DOHH2 (cell line): Measurements from ENCODE around the gene SAXO2.
"Not testable (repeated sequence)": the region's sequence is repeated elsewhere in the genome, so short reads cannot be mapped to it uniquely, and the experiment has no call there.

Experiments
- H3F3A ChIP-seq: fragments of 200-600 bp; sonication (generic), shearing (Covaris generic); 2 replicates; pipeline ENCODE4 v1.6.0; 2016; ENCODE audit warnings: antibody characterized with exemption, mild to moderate bottlenecking; ENCODE audit not compliant: control insufficient read depth, insufficient read depth
- H3K27ac ChIP-seq: fragments of 200-600 bp; sonication (generic); 2 replicates; pipeline ENCODE4 v1.5.1; 2014; ENCODE audit warnings: low read depth, mild to moderate bottlenecking, low read length, moderate library complexity
- H3K27me3 ChIP-seq: fragments of 200-600 bp; sonication (generic); 2 replicates; pipeline ENCODE4 v1.6.1; 2014; ENCODE audit warnings: mild to moderate bottlenecking, low read length, mixed read lengths; ENCODE audit not compliant: control insufficient read depth
- H3K36me3 ChIP-seq: fragments of 200-600 bp; sonication (generic); 2 replicates; pipeline ENCODE4 v1.6.1; 2014; ENCODE audit warnings: mild to moderate bottlenecking, low read length, moderate library complexity, mixed read lengths; ENCODE audit not compliant: control insufficient read depth
- H3K4me1 ChIP-seq: fragments of 200-600 bp; sonication (generic); 2 replicates; pipeline ENCODE4 v1.6.1; 2014; ENCODE audit warnings: mild to moderate bottlenecking, low read length, mixed read lengths; ENCODE audit not compliant: control insufficient read depth
- H3K4me2 ChIP-seq: fragments of 200-600 bp; sonication (generic); 2 replicates; pipeline ENCODE4 v1.6.0; 2014; ENCODE audit warnings: mild to moderate bottlenecking, low read length, moderate library complexity
- H3K4me3 ChIP-seq: fragments of 200-600 bp; sonication (generic); 2 replicates; pipeline ENCODE4 v1.5.1; 2014; ENCODE audit warnings: mild to moderate bottlenecking, low read length, mixed read lengths
- H3K79me2 ChIP-seq: fragments of 200-600 bp; sonication (generic); 2 replicates; pipeline ENCODE4 v1.6.1; 2014; ENCODE audit warnings: mild to moderate bottlenecking, low read length, mixed read lengths; ENCODE audit not compliant: control insufficient read depth
- H3K9me2 ChIP-seq: fragments of 200-600 bp; sonication (generic); replicated peaks from 2 replicates; pipeline ENCODE4 v1.6.1; 2014; ENCODE audit warnings: mild to moderate bottlenecking, low read length, mixed read lengths; ENCODE audit not compliant: control insufficient read depth
- H3K9me3 ChIP-seq: fragments of 200-600 bp; sonication (generic); 2 replicates; pipeline ENCODE4 v1.6.1; 2014; ENCODE audit warnings: antibody characterized with exemption, low read length, mixed read lengths; ENCODE audit not compliant: control insufficient read depth, insufficient read depth
- H4K20me1 ChIP-seq: fragments of 200-600 bp; sonication (generic); 2 replicates; pipeline ENCODE4 v1.6.0; 2014; ENCODE audit warnings: low read depth, mild to moderate bottlenecking, antibody characterized with exemption, low read length, moderate library complexity; ENCODE audit not compliant: control insufficient read depth, insufficient read depth
- CTCF ChIP-seq: fragments of 200-600 bp; sonication (generic); IDR thresholded peaks from one replicate; pipeline ENCODE4 v1.5.1; 2014; ENCODE audit warnings: antibody characterized with exemption, mild to moderate bottlenecking, low read depth, low read length; ENCODE audit not compliant: poor library complexity, severe bottlenecking
- EZH2phosphoT487 ChIP-seq: fragments of 200-600 bp; sonication (generic); IDR thresholded peaks from 2 replicates; pipeline ENCODE4 v1.6.1; 2017; ENCODE audit warnings: borderline replicate concordance, mild to moderate bottlenecking, antibody characterized with exemption, low read length, moderate library complexity, mixed read lengths

Gene SAXO2

GRCh38 chr15:82298032-82298431, 35.4 kb downstream of the SAXO2 start:
- Histone ChIP-seq H4K20me1 (no peaks in the 10 kb centered on the region), H3K79me2 (no peaks in the 10 kb centered on the region), H3K27me3 (no peaks in the 10 kb centered on the region), H3K4me3 (no peak overlapping the region), H3K9me2 (no peaks in the 10 kb centered on the region), H3F3A (no peaks in the 10 kb centered on the region), H3K4me2 (no peak overlapping the region), H3K4me1 (no peaks in the 10 kb centered on the region), H3K27ac (no peak overlapping the region), H3K36me3 (no peaks in the 10 kb centered on the region), H3K9me3 (no peaks in the 10 kb centered on the region)
- TF ChIP-seq CTCF: no peak
- no peak for TF ChIP-seq EZH2phosphoT487

- no peaks in the 10 kb centered on the region for H3K4me1 ChIP-seq
- H3F3A ChIP-seq: no peaks in the 10 kb centered on the region
- no peaks in the 10 kb centered on the region for H3K79me2 ChIP-seq
- H3K4me2 ChIP-seq: no peak overlapping the region
- no peaks in the 10 kb centered on the region for H4K20me1 ChIP-seq
- no peaks in the 10 kb centered on the region for H3K9me2 ChIP-seq
- no peak overlapping the region for H3K4me3 ChIP-seq
- H3K9me3 ChIP-seq: no peaks in the 10 kb centered on the region
- no peaks in the 10 kb centered on the region for H3K36me3 ChIP-seq
- no peak for TF ChIP-seq CTCF
- no peak for TF ChIP-seq EZH2phosphoT487
- no peak overlapping the region for H3K27ac ChIP-seq
- no peaks in the 10 kb centered on the region for H3K27me3 ChIP-seq
Observed at GRCh38 chr15:82298520-82298919, 35.9 kb downstream of the SAXO2 start.

- not testable (repeated sequence) for H3K79me2 ChIP-seq, H3K9me2 ChIP-seq, H3K4me2 ChIP-seq, H4K20me1 ChIP-seq, H3K36me3 ChIP-seq, H3K4me1 ChIP-seq, H3K27me3 ChIP-seq, H3F3A ChIP-seq, H3K4me3 ChIP-seq, H3K27ac ChIP-seq, H3K9me3 ChIP-seq
Observed at GRCh38 chr15:82299511-82299914, 36.9 kb downstream of the SAXO2 start.

- H3K36me3 ChIP-seq, H3K4me2 ChIP-seq, H3K9me2 ChIP-seq, H3K27ac ChIP-seq, H3F3A ChIP-seq, H4K20me1 ChIP-seq, H3K27me3 ChIP-seq, H3K79me2 ChIP-seq, H3K4me1 ChIP-seq, H3K4me3 ChIP-seq, H3K9me3 ChIP-seq: not testable (repeated sequence)
Observed at GRCh38 chr15:82300326-82300725, 37.7 kb downstream of the SAXO2 start.

- no peak overlapping the region for H3K4me3 ChIP-seq
- H3K36me3 ChIP-seq: no peaks in the 10 kb centered on the region
- H3K9me2 ChIP-seq: no peaks in the 10 kb centered on the region
- H4K20me1 ChIP-seq: no peaks in the 10 kb centered on the region
- TF ChIP-seq CTCF (no peak), EZH2phosphoT487 (no peak)
- H3K27me3 ChIP-seq: no peaks in the 10 kb centered on the region
- H3K4me1 ChIP-seq: no peaks in the 10 kb centered on the region
- no peak overlapping the region for H3K27ac ChIP-seq
- H3F3A ChIP-seq: no peaks in the 10 kb centered on the region
- no peaks in the 10 kb centered on the region for H3K9me3 ChIP-seq
- H3K4me2 ChIP-seq: no peak overlapping the region
- no peaks in the 10 kb centered on the region for H3K79me2 ChIP-seq
Observed at GRCh38 chr15:82300883-82301282, 38.3 kb downstream of the SAXO2 start.
